ENCODE results near the gene TNNT2.

Gene TNNT2

DNA sequence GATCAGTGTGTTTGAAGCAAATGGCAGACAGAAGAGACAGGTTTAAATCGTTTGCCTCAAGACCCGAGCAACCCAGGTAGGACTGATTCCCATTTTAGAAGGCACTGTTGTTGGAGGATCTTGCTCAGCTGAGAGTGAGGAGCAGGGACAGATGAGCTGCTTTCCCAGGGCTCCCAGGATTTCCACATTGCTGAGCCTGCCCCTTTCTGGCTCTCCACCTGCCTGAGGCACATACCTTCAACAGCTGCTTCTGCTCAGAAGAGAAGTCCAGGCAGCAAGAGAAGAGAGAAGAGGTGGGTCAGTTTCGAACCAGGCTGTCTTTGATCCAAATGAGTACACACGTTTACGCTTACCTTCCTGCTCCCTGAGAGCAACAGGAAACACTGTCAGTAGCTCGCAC is 5.7 kb downstream of the TNNT2 start:
- Histone ChIP-seq H3K4me1 (ENCODE audit: control insufficient read depth, insufficient read depth, low read length) (peaks cover 25% of the 10 kb centered on the region), H3K36me3 (ENCODE audit: control insufficient read depth, insufficient read depth, low read length) (no peaks in the 10 kb centered on the region), H3K9ac (ENCODE audit: low read depth, low read length) (no peak overlapping the region), H3K4me3 (ENCODE audit: low read depth, low read length) (no peak overlapping the region), H3K27me3 (ENCODE audit: control insufficient read depth, insufficient read depth, low read length) (no peaks in the 10 kb centered on the region), H3K9me3 (ENCODE audit: control insufficient read depth, insufficient read depth, low read length) (no peaks in the 10 kb centered on the region)

DNA sequence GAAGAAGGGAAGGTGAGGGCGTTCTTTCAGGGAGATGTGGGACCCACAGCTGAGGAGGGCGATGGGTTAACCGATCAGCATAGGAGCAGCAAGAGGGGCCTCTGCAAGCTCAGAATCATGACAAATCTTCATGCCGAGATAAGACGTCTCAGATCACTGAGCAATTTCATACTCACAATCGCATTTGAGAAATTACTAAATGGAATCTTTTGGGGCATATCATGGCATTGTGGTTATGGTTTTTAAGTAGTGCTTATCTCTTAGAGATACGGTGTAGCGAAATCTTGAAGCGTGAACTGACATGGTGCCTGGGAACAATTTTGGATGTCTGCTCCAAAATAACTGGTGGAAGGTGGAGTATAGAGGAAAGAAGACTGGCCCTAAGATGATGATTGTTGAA is 6.2 kb downstream of the TNNT2 start:
- Histone ChIP-seq H3K4me3 (ENCODE audit: low read depth, low read length) (no peak overlapping the region), H3K27me3 (ENCODE audit: control insufficient read depth, insufficient read depth, low read length) (no peaks in the 10 kb centered on the region), H3K9ac (ENCODE audit: low read depth, low read length) (no peak overlapping the region), H3K9me3 (ENCODE audit: control insufficient read depth, insufficient read depth, low read length) (no peaks in the 10 kb centered on the region), H3K36me3 (ENCODE audit: control insufficient read depth, insufficient read depth, low read length) (no peaks in the 10 kb centered on the region), H3K4me1 (ENCODE audit: control insufficient read depth, insufficient read depth, low read length) (peaks cover 20% of the 10 kb centered on the region)

DNA sequence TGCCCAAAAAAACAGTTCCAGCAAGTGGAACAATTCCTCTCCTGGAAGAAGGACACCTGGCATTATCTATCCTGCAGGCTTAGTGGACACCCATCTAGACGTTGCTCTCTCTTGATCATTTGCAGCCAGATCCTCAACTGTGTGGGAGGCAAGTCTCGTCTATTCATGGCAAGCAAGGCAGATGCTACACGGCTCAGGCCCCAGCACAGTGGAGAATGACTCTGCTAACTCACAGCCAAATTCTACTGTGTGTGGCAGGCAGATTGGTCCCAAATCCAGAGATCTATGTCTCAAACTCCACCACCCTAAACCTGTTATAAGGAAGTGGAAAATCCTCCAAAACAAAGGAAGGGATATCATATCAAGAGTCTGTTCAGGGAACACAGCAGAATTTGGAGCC is 7.0 kb downstream of the TNNT2 start:
- no peaks in the 10 kb centered on the region for H3K36me3 ChIP-seq (ENCODE audit: control insufficient read depth, insufficient read depth, low read length)
- no peaks in the 10 kb centered on the region for H3K27me3 ChIP-seq (ENCODE audit: control insufficient read depth, insufficient read depth, low read length)
- H3K9me3 ChIP-seq (ENCODE audit: control insufficient read depth, insufficient read depth, low read length): no peaks in the 10 kb centered on the region
- no peak overlapping the region for H3K9ac ChIP-seq (ENCODE audit: low read depth, low read length)
- H3K4me1 ChIP-seq (ENCODE audit: control insufficient read depth, insufficient read depth, low read length): peaks cover 12% of the 10 kb centered on the region
- no peak overlapping the region for H3K4me3 ChIP-seq (ENCODE audit: low read depth, low read length)

DNA sequence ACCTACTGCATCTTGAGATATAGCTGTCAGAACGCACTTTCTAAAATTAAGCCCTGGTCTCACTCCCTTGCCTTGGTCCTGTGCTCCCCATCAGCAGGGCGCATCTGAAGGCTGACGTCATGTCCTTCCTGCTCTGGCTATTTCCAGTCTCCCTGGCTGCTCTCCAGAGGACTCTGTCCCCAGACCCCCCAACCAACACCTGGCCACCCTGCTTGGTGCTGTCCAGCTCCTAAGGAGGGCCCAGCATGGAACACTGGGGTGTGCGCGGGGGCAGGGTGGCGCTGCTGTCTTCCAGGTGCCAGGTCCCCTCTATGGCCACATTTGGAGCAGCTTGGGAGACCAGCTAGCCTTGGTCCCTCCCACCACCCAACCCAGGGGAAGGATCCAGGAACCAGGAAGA is 8.3 kb downstream of the TNNT2 start:
- Histone ChIP-seq H3K4me1 (ENCODE audit: control insufficient read depth, insufficient read depth, low read length) (peaks cover 2% of the 10 kb centered on the region), H3K36me3 (ENCODE audit: control insufficient read depth, insufficient read depth, low read length) (no peaks in the 10 kb centered on the region)

DNA sequence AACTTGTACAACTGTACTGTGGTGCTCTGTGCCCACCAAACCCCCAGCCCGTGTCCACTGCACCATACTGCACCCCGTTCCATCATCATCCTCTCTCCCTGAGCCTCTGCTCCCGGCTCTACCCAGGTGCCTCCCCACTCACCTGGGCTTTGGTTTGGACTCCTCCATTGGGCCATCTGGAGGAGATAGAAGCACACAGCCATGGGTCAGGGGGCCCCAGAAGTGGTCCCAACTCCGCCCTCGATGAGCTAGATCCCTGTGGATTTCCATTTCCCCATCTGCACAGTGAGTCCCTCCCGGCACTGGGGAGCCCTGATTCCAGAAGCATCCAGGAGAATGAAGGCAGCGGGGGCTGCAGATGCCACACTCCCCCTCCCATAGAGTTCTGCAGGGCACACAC is 10.8 kb downstream of the TNNT2 start:
- Histone ChIP-seq H3K9ac (ENCODE audit: low read depth, low read length) (no peak overlapping the region), H3K9me3 (ENCODE audit: control insufficient read depth, insufficient read depth, low read length) (no peaks in the 10 kb centered on the region), H3K4me1 (ENCODE audit: control insufficient read depth, insufficient read depth, low read length) (peaks cover 5% of the 10 kb centered on the region), H3K36me3 (ENCODE audit: control insufficient read depth, insufficient read depth, low read length) (no peaks in the 10 kb centered on the region), H3K27me3 (ENCODE audit: control insufficient read depth, insufficient read depth, low read length) (no peaks in the 10 kb centered on the region), H3K4me3 (ENCODE audit: low read depth, low read length) (no peak overlapping the region)

More for the DNA sequence above, 8.3 kb downstream of the TNNT2 start:
- no peak overlapping the region for H3K4me3 ChIP-seq (ENCODE audit: low read depth, low read length)
- H3K9ac ChIP-seq (ENCODE audit: low read depth, low read length): no peak overlapping the region
- no peaks in the 10 kb centered on the region for H3K27me3 ChIP-seq (ENCODE audit: control insufficient read depth, insufficient read depth, low read length)
- no peaks in the 10 kb centered on the region for H3K9me3 ChIP-seq (ENCODE audit: control insufficient read depth, insufficient read depth, low read length)

DNA sequence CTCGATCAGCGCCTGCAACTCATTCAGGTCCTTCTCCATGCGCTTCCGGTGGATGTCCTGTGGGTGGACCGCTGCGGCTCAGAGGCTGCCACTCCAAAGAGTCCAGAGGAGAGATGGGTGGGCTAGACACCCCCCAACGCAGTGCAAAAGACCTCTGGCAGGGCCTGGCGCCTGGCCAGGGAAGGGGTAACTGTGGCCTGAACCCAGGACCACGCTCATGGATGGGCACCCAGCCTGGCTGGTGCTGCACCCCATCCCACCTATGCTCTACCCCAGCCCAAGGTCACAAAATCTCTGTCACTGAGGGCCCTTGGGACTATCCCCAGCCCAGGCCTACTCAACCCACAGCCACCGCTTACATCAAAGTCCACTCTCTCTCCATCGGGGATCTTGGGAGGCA is 12.2 kb downstream of the TNNT2 start:
- Histone ChIP-seq H3K4me3 (ENCODE audit: low read depth, low read length) (no peak overlapping the region), H3K9ac (ENCODE audit: low read depth, low read length) (no peak overlapping the region), H3K36me3 (ENCODE audit: control insufficient read depth, insufficient read depth, low read length) (peaks cover 6% of the 10 kb centered on the region), H3K27me3 (ENCODE audit: control insufficient read depth, insufficient read depth, low read length) (no peaks in the 10 kb centered on the region), H3K4me1 (ENCODE audit: control insufficient read depth, insufficient read depth, low read length) (peaks cover 5% of the 10 kb centered on the region), H3K9me3 (ENCODE audit: control insufficient read depth, insufficient read depth, low read length) (no peaks in the 10 kb centered on the region)

DNA sequence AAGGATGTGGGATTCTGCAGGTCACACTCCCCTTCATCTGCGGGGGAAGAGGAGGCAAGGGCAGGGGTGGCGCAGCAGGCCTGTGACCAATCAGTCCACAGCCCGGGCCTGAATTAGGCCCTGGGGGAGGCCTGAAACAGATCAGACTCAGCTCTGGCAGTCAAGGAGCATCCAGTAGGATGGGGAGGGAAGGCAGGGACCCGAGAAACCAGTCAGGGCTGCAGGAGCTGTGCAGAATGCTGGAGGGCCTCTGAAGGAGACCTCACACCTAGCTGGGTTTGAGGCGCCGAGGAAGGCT is 12.7 kb downstream of the TNNT2 start:
- H3K4me1 ChIP-seq (ENCODE audit: control insufficient read depth, insufficient read depth, low read length): peaks cover 5% of the 10 kb centered on the region
- no peak overlapping the region for H3K4me3 ChIP-seq (ENCODE audit: low read depth, low read length)
- no peaks in the 10 kb centered on the region for H3K9me3 ChIP-seq (ENCODE audit: control insufficient read depth, insufficient read depth, low read length)
- no peak overlapping the region for H3K9ac ChIP-seq (ENCODE audit: low read depth, low read length)
- H3K36me3 ChIP-seq (ENCODE audit: control insufficient read depth, insufficient read depth, low read length): peaks cover 6% of the 10 kb centered on the region
- no peaks in the 10 kb centered on the region for H3K27me3 ChIP-seq (ENCODE audit: control insufficient read depth, insufficient read depth, low read length)

DNA sequence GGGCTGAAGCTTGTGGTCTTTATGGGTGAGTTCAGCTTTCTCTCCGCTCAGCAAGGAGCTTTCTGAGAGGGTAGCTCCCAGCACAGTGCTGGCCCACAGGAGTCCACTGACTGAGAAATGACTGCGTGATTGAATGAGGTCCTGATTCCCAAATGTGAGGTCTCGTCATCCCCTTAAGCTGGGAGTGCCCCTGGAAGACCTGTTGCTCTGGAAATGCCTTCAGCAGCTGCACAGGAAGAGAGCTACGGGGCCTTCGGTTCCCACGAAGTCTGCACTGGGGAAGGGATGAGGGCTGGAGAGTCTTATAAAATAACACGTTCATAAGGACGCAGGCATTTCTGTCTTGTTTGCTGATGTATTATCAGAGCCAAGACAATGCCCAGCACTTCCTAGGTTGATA is 14.0 kb downstream of the TNNT2 start:
- Histone ChIP-seq H3K9me3 (ENCODE audit: control insufficient read depth, insufficient read depth, low read length) (no peaks in the 10 kb centered on the region), H3K36me3 (ENCODE audit: control insufficient read depth, insufficient read depth, low read length) (peaks cover 6% of the 10 kb centered on the region), H3K9ac (ENCODE audit: low read depth, low read length) (no peak overlapping the region), H3K4me1 (ENCODE audit: control insufficient read depth, insufficient read depth, low read length) (peaks cover 5% of the 10 kb centered on the region), H3K4me3 (ENCODE audit: low read depth, low read length) (no peak overlapping the region), H3K27me3 (ENCODE audit: control insufficient read depth, insufficient read depth, low read length) (no peaks in the 10 kb centered on the region)

DNA sequence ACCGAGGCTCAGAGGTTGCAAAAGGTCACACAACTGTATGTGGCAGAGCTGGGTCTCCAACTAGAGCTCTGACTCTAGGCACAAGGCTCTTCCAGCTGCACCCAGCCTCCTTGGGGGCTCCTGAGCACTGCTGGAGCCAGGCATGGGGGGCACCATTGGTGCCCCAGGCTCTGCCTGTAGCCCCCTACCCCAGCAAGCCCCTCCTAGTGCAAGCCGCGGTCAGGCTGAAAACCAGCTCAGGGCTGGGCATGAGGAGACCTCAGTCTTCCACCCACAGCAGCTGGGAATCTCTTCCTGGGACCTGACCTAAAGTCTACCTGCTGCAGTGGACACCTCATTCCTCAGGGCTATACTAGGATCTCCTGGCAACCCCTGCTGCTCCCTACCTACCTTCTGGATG is 14.6 kb downstream of the TNNT2 start:
- Histone ChIP-seq H3K9me3 (ENCODE audit: control insufficient read depth, insufficient read depth, low read length) (no peaks in the 10 kb centered on the region), H3K36me3 (ENCODE audit: control insufficient read depth, insufficient read depth, low read length) (peaks cover 6% of the 10 kb centered on the region), H3K9ac (ENCODE audit: low read depth, low read length) (no peak overlapping the region), H3K4me3 (ENCODE audit: low read depth, low read length) (no peak overlapping the region), H3K27me3 (ENCODE audit: control insufficient read depth, insufficient read depth, low read length) (no peaks in the 10 kb centered on the region), H3K4me1 (ENCODE audit: control insufficient read depth, insufficient read depth, low read length) (peaks cover 5% of the 10 kb centered on the region)

DNA sequence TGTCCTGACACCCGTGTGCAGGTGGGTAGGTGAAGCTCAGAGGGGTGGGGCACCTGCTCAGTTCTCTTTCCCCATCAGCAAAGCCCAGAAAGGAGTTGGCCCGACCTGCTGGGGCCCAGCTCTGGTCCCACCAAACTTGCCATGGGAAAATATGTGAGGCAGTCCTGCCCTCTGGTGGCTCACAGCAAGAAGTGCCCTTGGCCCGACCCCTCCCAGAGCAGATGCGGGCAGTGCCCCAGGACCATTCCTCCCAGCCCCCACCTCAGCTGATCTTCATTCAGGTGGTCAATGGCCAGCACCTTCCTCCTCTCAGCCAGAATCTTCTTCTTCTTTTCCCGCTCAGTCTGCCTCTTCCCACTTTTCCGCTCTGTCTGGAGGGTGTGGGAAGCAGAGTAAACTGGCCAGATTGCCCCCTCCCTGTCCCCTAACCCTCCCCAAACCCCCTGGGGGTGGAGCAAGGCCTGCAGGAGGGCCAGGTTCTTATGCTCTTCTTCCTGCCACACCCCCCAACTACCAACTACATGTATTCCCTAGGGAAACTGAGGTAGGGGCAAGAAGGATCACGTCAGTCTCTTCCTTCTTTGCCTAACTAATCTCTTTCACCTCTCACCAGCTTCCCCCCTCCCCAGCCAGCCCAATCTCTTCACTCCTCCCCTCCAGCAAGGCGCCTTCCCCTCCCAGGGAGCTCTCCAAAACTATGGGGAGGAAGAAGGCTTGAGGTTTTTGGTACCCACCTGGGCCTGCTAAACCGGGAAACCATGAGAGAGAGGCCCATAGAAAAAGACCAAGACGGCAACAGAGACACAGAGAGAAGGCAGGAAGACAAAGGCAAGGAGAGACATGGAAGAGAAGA is 15.6 kb downstream of the TNNT2 start:
- Histone ChIP-seq H3K4me1 (ENCODE audit: control insufficient read depth, insufficient read depth, low read length) (peaks cover 5% of the 10 kb centered on the region), H3K9ac (ENCODE audit: low read depth, low read length) (no peak overlapping the region), H3K9me3 (ENCODE audit: control insufficient read depth, insufficient read depth, low read length) (no peaks in the 10 kb centered on the region), H3K27me3 (ENCODE audit: control insufficient read depth, insufficient read depth, low read length) (no peaks in the 10 kb centered on the region), H3K4me3 (ENCODE audit: low read depth, low read length) (no peak overlapping the region), H3K36me3 (ENCODE audit: control insufficient read depth, insufficient read depth, low read length) (peaks cover 6% of the 10 kb centered on the region)

DNA sequence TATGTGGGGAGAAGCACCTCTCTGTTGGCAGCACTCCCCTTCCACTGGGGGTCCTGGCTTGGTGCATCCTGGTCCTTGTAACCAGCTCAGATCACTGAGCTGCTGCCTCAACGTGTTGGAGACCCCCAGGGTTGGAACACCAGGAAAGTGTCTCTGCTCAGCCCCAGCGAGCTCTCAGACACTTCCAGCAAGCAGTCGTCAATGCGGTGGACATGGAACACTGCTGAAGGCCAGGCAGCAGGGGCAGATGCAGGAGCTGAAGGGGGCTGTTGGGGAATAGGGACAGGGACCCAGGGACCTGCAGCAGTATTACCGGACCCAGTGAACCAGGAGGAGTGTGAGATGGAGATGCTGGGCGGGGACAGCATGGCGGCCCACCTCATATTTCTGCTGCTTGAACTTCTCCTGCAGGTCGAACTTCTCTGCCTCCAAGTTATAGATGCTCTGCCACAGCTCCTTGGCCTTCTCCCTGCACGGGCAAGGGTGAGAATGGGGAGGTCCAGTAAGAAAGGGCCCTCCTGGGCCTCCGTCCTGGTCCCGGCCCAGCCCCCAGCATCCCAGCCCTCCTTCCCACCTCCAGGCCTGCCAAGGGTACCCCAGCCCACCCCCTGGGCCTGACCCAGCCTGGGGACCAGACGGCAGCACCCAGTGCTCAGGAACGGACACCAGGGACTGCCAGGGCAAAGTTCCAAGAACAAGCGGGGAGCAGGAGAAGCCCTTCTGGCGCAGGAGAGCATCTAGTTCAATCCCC is 16.4 kb downstream of the TNNT2 start:
- no peak overlapping the region for H3K4me3 ChIP-seq (ENCODE audit: low read depth, low read length)
- no peaks in the 10 kb centered on the region for H3K9me3 ChIP-seq (ENCODE audit: control insufficient read depth, insufficient read depth, low read length)
- H3K9ac ChIP-seq (ENCODE audit: low read depth, low read length): no peak overlapping the region
- H3K36me3 ChIP-seq (ENCODE audit: control insufficient read depth, insufficient read depth, low read length): peaks cover 6% of the 10 kb centered on the region
- no peaks in the 10 kb centered on the region for H3K27me3 ChIP-seq (ENCODE audit: control insufficient read depth, insufficient read depth, low read length)
- peaks cover 5% of the 10 kb centered on the region for H3K4me1 ChIP-seq (ENCODE audit: control insufficient read depth, insufficient read depth, low read length)

DNA sequence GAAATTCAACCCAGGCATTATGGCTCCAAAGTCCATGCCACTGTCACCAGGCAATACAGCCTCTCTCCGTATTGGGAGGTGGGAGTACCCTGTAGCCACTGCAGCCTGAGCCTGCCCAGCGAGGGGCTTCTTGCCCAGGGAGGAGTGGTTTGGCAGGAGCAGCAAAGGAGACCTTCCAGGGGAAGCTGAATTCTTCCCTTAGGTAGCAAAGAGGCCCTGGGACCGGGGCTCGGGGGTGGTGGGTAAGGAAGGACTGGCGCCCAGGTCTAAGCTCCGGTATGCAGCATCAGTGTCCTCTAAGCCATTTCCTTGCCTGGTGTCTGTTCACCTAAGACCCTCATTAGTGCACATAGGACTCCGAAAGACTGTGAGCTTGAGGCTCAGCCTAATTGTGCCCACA is 17.0 kb downstream of the TNNT2 start:
- Histone ChIP-seq H3K27me3 (ENCODE audit: control insufficient read depth, insufficient read depth, low read length) (no peaks in the 10 kb centered on the region), H3K4me3 (ENCODE audit: low read depth, low read length) (no peak overlapping the region), H3K4me1 (ENCODE audit: control insufficient read depth, insufficient read depth, low read length) (peaks cover 5% of the 10 kb centered on the region), H3K36me3 (ENCODE audit: control insufficient read depth, insufficient read depth, low read length) (peaks cover 6% of the 10 kb centered on the region), H3K9ac (ENCODE audit: low read depth, low read length) (no peak overlapping the region), H3K9me3 (ENCODE audit: control insufficient read depth, insufficient read depth, low read length) (no peaks in the 10 kb centered on the region)

All from iPS-15b (cell line).